PC-9 (cell line): ENCODE results near the gene TSEN34. TPM values are rescaled to one million over a fixed set of nuclear protein-coding genes. Genes with fewer than 3 reads are reported as not detected.
A peak's percentile ranks its signal among the peaks of the same experiment; 100 is the strongest.

Experiments used
- BruUV-seq: library from RNA; stranded (reverse); fragments of 400-500 nt; replicated peaks from 2 replicates; lab custom pipeline; 2021; lab: Mats Ljungman, UMichigan
- CTCF ChIA-PET: fragments of 300-600 bp; sonication (Branson Sonifier 250); formaldehyde crosslinking; loops from one replicate; lab custom pipeline; 2022; ENCODE audit warnings: antibody characterized with exemption; lab: Charles Lee
- POLR2A ChIA-PET: fragments of 300-600 bp; sonication (Branson Sonifier 250); formaldehyde crosslinking; loops from one replicate; lab custom pipeline; 2022; ENCODE audit warnings: antibody characterized with exemption; ENCODE audit not compliant: unreplicated experiment; lab: Charles Lee
- DNase-seq, 2 experiments: peaks; one replicate each; pipeline versions ENCODE4 v3.0.0 to v3.0.0-alpha.2; 2015 to 2022; ENCODE audit warnings: mixed read lengths in 1 of 2
- H2AFZ ChIP-seq: fragments of 200-600 bp; sonication (generic); 2 replicates; pipeline ENCODE4 v1.8.1; 2017; ENCODE audit warnings: antibody characterized with exemption
- H3F3A ChIP-seq: fragments of 200-600 bp; sonication (generic); 2 replicates; pipeline ENCODE4 v1.8.1; 2017; ENCODE audit warnings: antibody characterized with exemption, mild to moderate bottlenecking, low read depth; ENCODE audit not compliant: insufficient read depth
- H3K27ac ChIP-seq: fragments of 200-600 bp; sonication (generic); 2 replicates; pipeline ENCODE4 v1.6.1; 2016; ENCODE audit warnings: mixed run types
- H3K27me3 ChIP-seq: fragments of 200-600 bp; sonication (generic); 2 replicates; pipeline ENCODE4 v1.6.1; 2016; ENCODE audit warnings: low read depth, mixed run types; ENCODE audit not compliant: insufficient read depth
- H3K36me3 ChIP-seq: fragments of 200-600 bp; sonication (generic); 2 replicates; pipeline ENCODE4 v1.6.1; 2016; ENCODE audit warnings: low read depth, mixed run types
- H3K4me1 ChIP-seq: fragments of 200-600 bp; sonication (generic); replicated peaks from 2 replicates; pipeline ENCODE4 v1.6.1; 2016; ENCODE audit warnings: mixed run types; ENCODE audit not compliant: insufficient read depth
- H3K4me2 ChIP-seq: fragments of 200-600 bp; sonication (generic); 2 replicates; pipeline ENCODE4 v1.6.1; 2017; ENCODE audit warnings: mixed run types
- H3K4me3 ChIP-seq: fragments of 200-600 bp; sonication (generic); 2 replicates; pipeline ENCODE4 v1.6.1; 2016; ENCODE audit warnings: mixed run types
- H3K79me2 ChIP-seq: fragments of 200-600 bp; sonication (generic); 2 replicates; pipeline ENCODE4 v1.6.1; 2017; ENCODE audit warnings: low read depth, mixed run types
- H3K9me2 ChIP-seq: fragments of 200-600 bp; sonication (generic); 2 replicates; pipeline ENCODE4 v1.8.1; 2017; ENCODE audit warnings: mild to moderate bottlenecking; ENCODE audit not compliant: insufficient read depth
- H3K9me3 ChIP-seq: fragments of 200-600 bp; sonication (generic); 2 replicates; pipeline ENCODE4 v1.8.1; 2016; ENCODE audit warnings: low read depth; ENCODE audit not compliant: insufficient read depth
- H4K20me1 ChIP-seq: fragments of 200-600 bp; sonication (generic); 2 replicates; pipeline ENCODE4 v1.8.1; 2017; ENCODE audit not compliant: insufficient read depth
- EZH2 ChIP-seq: fragments of 200-600 bp; sonication (generic); IDR thresholded peaks from 2 replicates; pipeline ENCODE4 v1.8.0; 2017; ENCODE audit warnings: antibody characterized with exemption, low read depth
- intact Hi-C: fragments of 100-400 bp; cut with micrococcal nuclease; formaldehyde crosslinking; loops from one replicate; pipeline ENCODE4 v1.10.0; 2022; ENCODE audit not compliant: unreplicated experiment
- total RNA-seq: library from RNA; stranded (reverse); gene quantifications from 2 replicates; pipeline ENCODE4 v1.2.3, GENCODE V29; 2021
- TF ChIP-seq, protein P1 (sequence below): fragments of 200-600 bp; sonication (generic); conservative IDR thresholded peaks from 2 replicates; pipeline ENCODE4 v1.6.1; 2017; ENCODE audit warnings: mixed run types, antibody characterized with exemption, mild to moderate bottlenecking, moderate library complexity

The TSEN34 gene
- total RNA-seq, 1 experiment from 2014 or later = 134 TPM

DNA sequence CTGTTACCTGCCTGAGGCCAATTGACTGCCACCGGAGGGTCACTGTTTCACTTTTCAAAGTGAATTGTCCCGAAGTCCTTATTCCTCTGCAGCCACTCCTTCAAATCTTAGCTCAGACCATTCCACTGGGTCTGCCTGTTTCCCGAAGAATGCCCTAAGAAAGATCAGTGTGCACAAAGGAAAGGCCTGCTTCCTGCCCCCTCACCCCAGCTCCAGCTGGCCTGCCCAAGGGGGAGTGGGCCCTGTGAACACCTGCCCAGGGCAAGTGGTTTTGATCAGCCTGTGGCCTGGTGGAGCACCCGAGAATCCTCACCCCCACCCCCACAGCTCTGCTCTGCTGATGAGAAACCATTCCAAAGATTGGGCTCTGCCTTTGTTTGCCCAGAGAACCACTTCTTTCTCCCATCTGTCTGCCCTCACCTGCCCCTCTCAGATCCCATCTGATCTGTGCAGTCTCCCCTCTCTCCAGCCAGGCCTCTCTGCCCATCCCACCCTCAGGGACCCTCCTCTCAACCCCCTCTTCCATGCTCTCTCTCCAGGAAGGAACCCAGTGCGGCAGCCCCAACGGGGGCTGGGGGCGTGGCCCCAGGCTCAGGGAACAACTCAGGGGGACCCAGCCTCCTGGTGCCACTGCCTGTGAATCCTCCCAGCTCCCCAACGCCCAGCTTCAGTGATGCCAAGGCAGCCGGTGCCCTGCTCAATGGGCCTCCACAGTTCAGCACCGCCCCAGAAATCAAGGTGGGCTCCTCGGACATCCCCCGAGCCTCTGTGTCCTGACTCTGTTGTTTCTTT is 41.9 kb upstream of the TSEN34 start:
- DNase-seq = no peak
- Histone ChIP-seq H4K20me1 (peaks cover 49% of the 10 kb centered on the region), H3K9me3 (no peaks in the 10 kb centered on the region), H2AFZ (no peak overlapping the region), H3K27ac (no peak overlapping the region), H3K4me3 (no peak overlapping the region), H3F3A (peaks cover 55% of the 10 kb centered on the region), H3K27me3 (no peaks in the 10 kb centered on the region), H3K4me1 (no peaks in the 10 kb centered on the region), H3K79me2 (no peaks in the 10 kb centered on the region), H3K4me2 (no peak overlapping the region), H3K9me2 (no peaks in the 10 kb centered on the region), H3K36me3 (peaks cover 19% of the 10 kb centered on the region)
- no TSS peak for BruUV-seq
- intact Hi-C loops = no loop called here
- ChIA-PET POLR2A (no interaction called here), CTCF (no interaction called here)
- TF ChIP-seq EZH2 = no peak
- TF ChIP-seq, protein P1, sequence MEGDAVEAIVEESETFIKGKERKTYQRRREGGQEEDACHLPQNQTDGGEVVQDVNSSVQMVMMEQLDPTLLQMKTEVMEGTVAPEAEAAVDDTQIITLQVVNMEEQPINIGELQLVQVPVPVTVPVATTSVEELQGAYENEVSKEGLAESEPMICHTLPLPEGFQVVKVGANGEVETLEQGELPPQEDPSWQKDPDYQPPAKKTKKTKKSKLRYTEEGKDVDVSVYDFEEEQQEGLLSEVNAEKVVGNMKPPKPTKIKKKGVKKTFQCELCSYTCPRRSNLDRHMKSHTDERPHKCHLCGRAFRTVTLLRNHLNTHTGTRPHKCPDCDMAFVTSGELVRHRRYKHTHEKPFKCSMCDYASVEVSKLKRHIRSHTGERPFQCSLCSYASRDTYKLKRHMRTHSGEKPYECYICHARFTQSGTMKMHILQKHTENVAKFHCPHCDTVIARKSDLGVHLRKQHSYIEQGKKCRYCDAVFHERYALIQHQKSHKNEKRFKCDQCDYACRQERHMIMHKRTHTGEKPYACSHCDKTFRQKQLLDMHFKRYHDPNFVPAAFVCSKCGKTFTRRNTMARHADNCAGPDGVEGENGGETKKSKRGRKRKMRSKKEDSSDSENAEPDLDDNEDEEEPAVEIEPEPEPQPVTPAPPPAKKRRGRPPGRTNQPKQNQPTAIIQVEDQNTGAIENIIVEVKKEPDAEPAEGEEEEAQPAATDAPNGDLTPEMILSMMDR = no peak

GRCh38 chr19:54151362-54152035 is 39.6 kb upstream of the TSEN34 start:
- ChIA-PET POLR2A (interaction anchor here (1.1 kb wide), 1 partner anchor 15 kb away, joined by 4 read pairs; no protein-coding TSS in a partner anchor), CTCF (no interaction called here)
- peaks cover 21% of the 10 kb centered on the region for H3K36me3 ChIP-seq

DNA sequence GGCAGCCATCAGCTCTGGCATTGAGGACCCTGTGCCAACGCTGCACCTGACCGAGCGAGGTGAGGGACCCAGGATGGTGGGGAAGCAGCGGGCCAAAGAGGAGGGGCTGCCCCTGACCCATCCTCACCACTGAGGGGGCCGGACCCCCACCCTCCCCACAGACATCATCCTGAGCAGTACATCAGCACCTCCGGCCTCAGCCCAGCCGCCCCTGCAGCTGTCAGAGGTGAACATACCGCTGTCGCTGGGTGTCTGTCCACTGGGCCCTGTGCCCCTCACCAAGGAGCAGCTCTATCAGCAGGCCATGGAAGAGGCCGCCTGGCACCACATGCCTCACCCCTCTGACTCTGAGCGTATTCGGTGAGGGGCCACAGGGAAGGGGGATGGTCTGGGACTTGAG is 38.8 kb upstream of the TSEN34 start:
- peaks cover 3% of the 10 kb centered on the region; the same call in 1 of the 2 replicates for H3K4me1 ChIP-seq
- peaks cover 41% of the 10 kb centered on the region for H4K20me1 ChIP-seq
- H3K4me2 ChIP-seq = no peak overlapping the region
- ChIA-PET POLR2A (interaction anchor here (1.1 kb wide), 1 partner anchor 15 kb away, joined by 4 read pairs; no protein-coding TSS in a partner anchor), CTCF (no interaction called here)
- H3K27me3 ChIP-seq = no peaks in the 10 kb centered on the region
- no peak overlapping the region for H2AFZ ChIP-seq
- BruUV-seq = no TSS peak
- intact Hi-C loops = no loop called here
- H3K9me3 ChIP-seq = no peaks in the 10 kb centered on the region
- no peaks in the 10 kb centered on the region for H3K79me2 ChIP-seq
- H3K27ac ChIP-seq = no peak overlapping the region
- H3F3A ChIP-seq = peaks cover 69% of the 10 kb centered on the region
- DNase-seq = peak in 1 of 2 experiments; percentile 3
- TF ChIP-seq, protein P1 = no peak
- no peak for TF ChIP-seq EZH2
- H3K9me2 ChIP-seq = no peaks in the 10 kb centered on the region
- H3K4me3 ChIP-seq = no peak overlapping the region
- H3K36me3 ChIP-seq = peaks cover 16% of the 10 kb centered on the region

More at GRCh38 chr19:54151362-54152035, 39.6 kb upstream of the TSEN34 start:
- H3K4me1 ChIP-seq = no peaks in the 10 kb centered on the region
- no peaks in the 10 kb centered on the region for H3K9me3 ChIP-seq
- H3K27ac ChIP-seq = no peak overlapping the region
- H3K9me2 ChIP-seq = no peaks in the 10 kb centered on the region
- H3F3A ChIP-seq = peaks cover 69% of the 10 kb centered on the region
- no TSS peak for BruUV-seq
- TF ChIP-seq, protein P1 = no peak
- TF ChIP-seq EZH2 = no peak
- H3K27me3 ChIP-seq = no peaks in the 10 kb centered on the region
- H3K4me3 ChIP-seq = no peak overlapping the region
- no peak for DNase-seq
- no peak overlapping the region for H3K4me2 ChIP-seq
- H4K20me1 ChIP-seq = peaks cover 44% of the 10 kb centered on the region
- intact Hi-C loops = no loop called here
- no peaks in the 10 kb centered on the region for H3K79me2 ChIP-seq
- no peak overlapping the region for H2AFZ ChIP-seq
